Parathyroid adenoma (tissue), 2 donors: Measurements from ENCODE around the gene SASH1.

Experiments
- H2AFZ ChIP-seq: fragments of 300-600 bp; sonication (generic); one replicate; pipeline ENCODE4 v1.7.0; 2017; ENCODE audit warnings: antibody characterized with exemption, mild to moderate bottlenecking
- H3K27ac ChIP-seq: fragments of 300-600 bp; sonication (generic); one replicate; pipeline ENCODE4 v1.7.0; 2017
- H3K27me3 ChIP-seq: fragments of 300-600 bp; sonication (generic); one replicate; pipeline ENCODE4 v1.7.0; 2017; ENCODE audit warnings: low read length; ENCODE audit not compliant: control insufficient read depth, insufficient read depth
- H3K36me3 ChIP-seq: fragments of 300-600 bp; sonication (generic); one replicate; pipeline ENCODE4 v1.7.0; 2017; ENCODE audit warnings: low read length; ENCODE audit not compliant: control insufficient read depth, insufficient read depth
- H3K4me1 ChIP-seq: fragments of 300-600 bp; sonication (generic); one replicate; pipeline ENCODE4 v1.7.0; 2017; ENCODE audit warnings: control low read depth
- H3K4me2 ChIP-seq: fragments of 300-600 bp; sonication (generic); one replicate; pipeline ENCODE4 v1.7.0; 2017; ENCODE audit warnings: low read length
- H3K4me3 ChIP-seq: fragments of 300-600 bp; sonication (generic); one replicate; pipeline ENCODE4 v1.7.0; 2017; ENCODE audit warnings: low read depth, low read length
- H3K79me2 ChIP-seq: fragments of 300-600 bp; sonication (generic); one replicate; pipeline ENCODE4 v1.7.0; 2017; ENCODE audit warnings: control low read depth
- H3K9ac ChIP-seq: fragments of 300-600 bp; sonication (generic); one replicate; pipeline ENCODE4 v1.7.0; 2017; ENCODE audit warnings: mild to moderate bottlenecking
- H3K9me3 ChIP-seq: fragments of 300-600 bp; sonication (generic); one replicate; pipeline ENCODE4 v1.7.0; 2017; ENCODE audit warnings: low read length; ENCODE audit not compliant: control insufficient read depth
- TF ChIP-seq, protein P1 (sequence below): fragments of 300-600 bp; sonication (generic); IDR thresholded peaks from one replicate; pipeline ENCODE4 v1.7.0; 2017; ENCODE audit warnings: antibody characterized with exemption, mild to moderate bottlenecking
- donor health status: primary hyperparathyroidism.

Gene SASH1

DNA sequence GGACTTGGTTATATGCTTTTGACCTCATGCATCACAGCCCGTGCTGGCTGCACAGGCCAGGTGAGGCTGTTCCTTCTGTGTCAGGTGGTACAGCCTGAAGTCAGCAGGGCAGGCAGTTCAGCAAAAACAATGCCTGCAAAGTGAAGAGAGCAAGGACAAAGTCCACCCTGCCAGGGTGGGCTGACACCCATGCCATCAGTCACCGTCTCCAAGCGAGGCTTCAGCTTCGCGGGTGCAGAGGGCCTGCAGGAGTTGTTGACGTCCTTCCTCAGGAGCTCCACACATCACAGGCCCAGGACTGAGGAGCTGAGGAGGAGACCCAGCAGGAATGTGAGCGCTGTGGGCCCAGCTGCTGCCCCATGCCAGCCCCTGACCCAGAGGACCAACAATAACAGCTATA, 111.3 kb downstream of the SASH1 start:
- Histone ChIP-seq H3K4me1 (no peaks in the 10 kb centered on the region), H3K9me3 (no peaks in the 10 kb centered on the region), H2AFZ (no peak overlapping the region), H3K27ac (no peak overlapping the region), H3K79me2 (no peaks in the 10 kb centered on the region), H3K36me3 (no peaks in the 10 kb centered on the region), H3K9ac (no peak overlapping the region), H3K4me3 (no peak overlapping the region), H3K4me2 (no peak overlapping the region), H3K27me3 (no peaks in the 10 kb centered on the region)
- TF ChIP-seq, protein P1, sequence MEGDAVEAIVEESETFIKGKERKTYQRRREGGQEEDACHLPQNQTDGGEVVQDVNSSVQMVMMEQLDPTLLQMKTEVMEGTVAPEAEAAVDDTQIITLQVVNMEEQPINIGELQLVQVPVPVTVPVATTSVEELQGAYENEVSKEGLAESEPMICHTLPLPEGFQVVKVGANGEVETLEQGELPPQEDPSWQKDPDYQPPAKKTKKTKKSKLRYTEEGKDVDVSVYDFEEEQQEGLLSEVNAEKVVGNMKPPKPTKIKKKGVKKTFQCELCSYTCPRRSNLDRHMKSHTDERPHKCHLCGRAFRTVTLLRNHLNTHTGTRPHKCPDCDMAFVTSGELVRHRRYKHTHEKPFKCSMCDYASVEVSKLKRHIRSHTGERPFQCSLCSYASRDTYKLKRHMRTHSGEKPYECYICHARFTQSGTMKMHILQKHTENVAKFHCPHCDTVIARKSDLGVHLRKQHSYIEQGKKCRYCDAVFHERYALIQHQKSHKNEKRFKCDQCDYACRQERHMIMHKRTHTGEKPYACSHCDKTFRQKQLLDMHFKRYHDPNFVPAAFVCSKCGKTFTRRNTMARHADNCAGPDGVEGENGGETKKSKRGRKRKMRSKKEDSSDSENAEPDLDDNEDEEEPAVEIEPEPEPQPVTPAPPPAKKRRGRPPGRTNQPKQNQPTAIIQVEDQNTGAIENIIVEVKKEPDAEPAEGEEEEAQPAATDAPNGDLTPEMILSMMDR = no peak

DNA sequence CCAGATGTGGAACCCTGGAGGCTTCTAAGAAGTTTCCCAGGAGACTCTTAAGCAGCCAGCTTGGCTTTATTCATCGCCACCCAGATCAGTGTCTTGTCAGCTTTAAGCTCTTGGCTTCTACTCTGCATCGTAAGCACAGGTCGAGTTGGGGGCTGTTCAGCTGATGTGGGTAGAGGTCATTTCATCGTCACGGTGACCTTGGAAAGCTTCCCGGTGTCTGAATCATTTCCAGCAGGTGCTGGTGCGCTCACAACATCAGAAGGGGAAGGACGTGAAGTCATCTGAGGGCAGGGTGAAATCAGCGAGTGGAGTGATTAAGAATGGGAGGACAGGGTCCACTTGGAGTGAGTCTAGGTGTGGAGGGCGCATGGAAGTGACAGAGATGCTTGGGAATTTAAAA, 112.6 kb downstream of the SASH1 start:
- TF ChIP-seq, protein P1 = no peak
- H3K27me3 ChIP-seq = no peaks in the 10 kb centered on the region
- H2AFZ ChIP-seq = no peak overlapping the region
- no peak overlapping the region for H3K27ac ChIP-seq
- H3K79me2 ChIP-seq = no peaks in the 10 kb centered on the region
- no peaks in the 10 kb centered on the region for H3K36me3 ChIP-seq
- H3K9me3 ChIP-seq = no peaks in the 10 kb centered on the region
- no peak overlapping the region for H3K4me2 ChIP-seq
- H3K9ac ChIP-seq = no peak overlapping the region
- H3K4me3 ChIP-seq = no peak overlapping the region
- no peaks in the 10 kb centered on the region for H3K4me1 ChIP-seq

DNA sequence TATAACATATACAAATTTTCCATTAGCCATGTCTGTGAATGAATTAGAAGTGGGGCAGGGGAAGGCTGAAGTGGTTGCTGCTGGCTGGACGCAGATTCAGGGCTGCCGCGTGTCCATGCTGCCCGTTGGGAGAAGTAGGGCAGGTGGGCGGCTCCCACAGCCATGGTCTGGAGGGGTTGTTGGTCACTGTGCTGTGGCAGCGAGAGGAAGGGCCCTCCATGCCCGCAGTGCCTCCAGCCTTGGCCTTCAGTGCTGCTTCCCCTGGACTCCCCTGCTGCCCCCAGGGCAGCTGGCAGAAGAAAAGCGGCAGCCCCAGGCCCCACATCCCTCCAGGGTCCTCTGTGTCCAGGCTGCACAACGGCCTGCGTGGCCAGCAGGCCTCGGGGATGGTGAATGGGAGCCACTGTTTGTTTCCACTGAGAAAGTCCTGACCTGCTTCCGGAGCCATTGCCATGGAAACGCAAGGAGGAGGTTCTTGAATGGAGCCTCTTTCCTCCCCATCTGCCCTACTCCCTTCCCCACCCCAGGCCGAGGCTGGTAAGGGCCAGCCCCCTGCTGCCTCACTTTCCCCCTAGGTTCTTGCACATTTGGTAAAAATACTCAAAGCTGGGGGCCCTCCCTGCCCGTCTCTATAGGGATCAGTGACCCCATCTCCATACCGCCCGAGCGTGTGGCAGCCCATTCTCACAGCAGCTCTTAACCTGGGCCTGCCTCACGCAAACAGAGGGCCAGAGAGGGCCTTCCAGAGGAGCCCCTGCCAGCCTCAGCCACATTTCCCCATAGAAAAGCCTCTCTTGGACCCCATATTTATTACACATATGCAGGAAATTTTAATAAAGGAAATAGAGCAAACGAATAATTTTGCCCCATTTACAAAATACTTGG, 113.3 kb downstream of the SASH1 start:
- H3K4me3 ChIP-seq = no peak overlapping the region
- TF ChIP-seq, protein P1 = no peak
- H3K27me3 ChIP-seq = no peaks in the 10 kb centered on the region
- no peak overlapping the region for H2AFZ ChIP-seq
- no peaks in the 10 kb centered on the region for H3K4me1 ChIP-seq
- no peak overlapping the region for H3K4me2 ChIP-seq
- H3K27ac ChIP-seq = no peak overlapping the region
- no peaks in the 10 kb centered on the region for H3K36me3 ChIP-seq
- H3K79me2 ChIP-seq = no peaks in the 10 kb centered on the region
- H3K9me3 ChIP-seq = no peaks in the 10 kb centered on the region
- no peak overlapping the region for H3K9ac ChIP-seq

DNA sequence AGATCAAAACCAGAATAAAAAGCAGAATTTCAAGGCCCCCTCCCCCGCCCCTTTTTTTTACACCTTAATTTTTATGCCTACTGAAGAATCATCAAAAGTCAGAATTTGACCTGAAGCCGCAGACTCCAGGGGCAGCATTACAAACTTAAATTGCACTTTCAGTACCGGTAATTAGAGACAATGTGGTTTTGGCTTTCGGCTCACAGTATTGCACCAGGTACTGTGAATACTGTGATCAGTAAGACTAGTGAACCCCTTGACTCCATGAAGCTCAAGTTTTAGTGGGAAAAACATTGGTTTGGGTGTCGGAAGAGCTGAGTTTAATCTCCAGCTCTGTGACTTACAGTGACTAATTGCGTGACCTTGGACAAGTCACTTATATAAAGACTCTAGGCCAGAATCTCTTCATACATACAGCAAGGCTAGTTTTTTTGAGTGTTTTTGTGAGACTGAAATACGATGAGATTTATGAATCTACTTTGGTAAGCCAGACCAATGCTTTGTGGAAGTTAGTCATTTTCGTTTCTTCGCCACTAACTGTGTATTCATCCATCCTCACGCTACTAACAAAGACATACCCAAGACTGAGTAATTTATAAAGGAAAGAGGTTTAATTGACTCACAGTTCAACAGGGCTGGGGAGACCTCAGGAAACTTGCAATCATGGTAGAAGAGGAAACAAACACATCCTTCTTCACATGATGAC, 114.7 kb downstream of the SASH1 start:
- Histone ChIP-seq H3K27ac (no peak overlapping the region), H3K4me3 (no peak overlapping the region), H3K9me3 (no peaks in the 10 kb centered on the region), H2AFZ (no peak overlapping the region), H3K9ac (no peak overlapping the region), H3K4me1 (no peaks in the 10 kb centered on the region), H3K79me2 (no peaks in the 10 kb centered on the region), H3K4me2 (no peak overlapping the region), H3K27me3 (no peaks in the 10 kb centered on the region), H3K36me3 (no peaks in the 10 kb centered on the region)
- TF ChIP-seq, protein P1 = no peak
